ENCODE data around the gene TPK1. TPM values are rescaled to one million over a fixed set of nuclear protein-coding genes. Genes with fewer than 3 reads are reported as not detected.
A peak's percentile ranks its signal among the peaks of the same experiment; 100 is the strongest.

TPK1 gene
- total RNA-seq, 1 donor from 2014 or later, result 7.6 TPM

GRCh38 chr7:144459635-144460034 lies 376.2 kb downstream of the TPK1 start:
- no peak for ATAC-seq
- no peaks in the 10 kb centered on the region for H3K36me3 ChIP-seq
- H3K4me3 ChIP-seq, result no peak overlapping the region
- intact Hi-C loops (cut with DNase I), result no loop called here
- TF ChIP-seq, protein P1, sequence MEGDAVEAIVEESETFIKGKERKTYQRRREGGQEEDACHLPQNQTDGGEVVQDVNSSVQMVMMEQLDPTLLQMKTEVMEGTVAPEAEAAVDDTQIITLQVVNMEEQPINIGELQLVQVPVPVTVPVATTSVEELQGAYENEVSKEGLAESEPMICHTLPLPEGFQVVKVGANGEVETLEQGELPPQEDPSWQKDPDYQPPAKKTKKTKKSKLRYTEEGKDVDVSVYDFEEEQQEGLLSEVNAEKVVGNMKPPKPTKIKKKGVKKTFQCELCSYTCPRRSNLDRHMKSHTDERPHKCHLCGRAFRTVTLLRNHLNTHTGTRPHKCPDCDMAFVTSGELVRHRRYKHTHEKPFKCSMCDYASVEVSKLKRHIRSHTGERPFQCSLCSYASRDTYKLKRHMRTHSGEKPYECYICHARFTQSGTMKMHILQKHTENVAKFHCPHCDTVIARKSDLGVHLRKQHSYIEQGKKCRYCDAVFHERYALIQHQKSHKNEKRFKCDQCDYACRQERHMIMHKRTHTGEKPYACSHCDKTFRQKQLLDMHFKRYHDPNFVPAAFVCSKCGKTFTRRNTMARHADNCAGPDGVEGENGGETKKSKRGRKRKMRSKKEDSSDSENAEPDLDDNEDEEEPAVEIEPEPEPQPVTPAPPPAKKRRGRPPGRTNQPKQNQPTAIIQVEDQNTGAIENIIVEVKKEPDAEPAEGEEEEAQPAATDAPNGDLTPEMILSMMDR (IDR thresholded peaks at IDR 0.05), result no peak
- H3K27me3 ChIP-seq, result no peaks in the 10 kb centered on the region
- no peaks in the 10 kb centered on the region for H3K4me1 ChIP-seq
- no peaks in the 10 kb centered on the region for H3K9me3 ChIP-seq
- no peak overlapping the region for H3K27ac ChIP-seq
- no peak for DNase-seq

DNA sequence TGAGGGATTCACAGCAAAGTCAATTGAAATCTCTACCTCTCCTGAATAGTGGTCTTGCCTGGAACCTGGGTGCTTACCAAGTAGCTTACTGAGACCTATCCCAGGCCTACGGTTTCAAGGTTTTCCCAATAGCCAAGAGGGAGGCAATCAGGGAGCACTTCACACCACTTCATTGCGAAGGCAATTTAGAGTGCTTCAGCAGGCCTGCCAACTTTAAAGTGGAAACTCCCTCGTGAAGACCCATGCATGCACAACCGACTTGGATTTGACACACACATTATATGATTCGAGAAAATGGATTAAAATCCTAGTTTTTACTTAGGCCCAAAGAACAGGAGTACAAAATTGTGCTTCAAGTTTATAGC lies 380.8 kb downstream of the TPK1 start:
- no peaks in the 10 kb centered on the region for H3K9me3 ChIP-seq
- no peak overlapping the region for H3K4me3 ChIP-seq
- no peaks in the 10 kb centered on the region for H3K4me1 ChIP-seq
- DNase-seq, result no peak
- TF ChIP-seq, protein P1 (IDR thresholded peaks at IDR 0.05), result no peak
- H3K27ac ChIP-seq, result no peak overlapping the region
- no peaks in the 10 kb centered on the region for H3K36me3 ChIP-seq
- ATAC-seq, result peak; percentile 46
- intact Hi-C loops (cut with DNase I), result no loop called here
- H3K27me3 ChIP-seq, result no peaks in the 10 kb centered on the region

GRCh38 chr7:144454256-144455039 lies 381.4 kb downstream of the TPK1 start:
- DNase-seq (no peak), ATAC-seq (no peak)
- no peak overlapping the region for H3K4me3 ChIP-seq
- no peaks in the 10 kb centered on the region for H3K9me3 ChIP-seq
- no peak overlapping the region for H3K27ac ChIP-seq
- no peaks in the 10 kb centered on the region for H3K4me1 ChIP-seq
- intact Hi-C loops (cut with DNase I), result no loop called here
- TF ChIP-seq, protein P1 (IDR thresholded peaks at IDR 0.05), result peak; percentile 35
- no peaks in the 10 kb centered on the region for H3K27me3 ChIP-seq
- H3K36me3 ChIP-seq, result no peaks in the 10 kb centered on the region

- TF ChIP-seq, protein P1 (IDR thresholded peaks at IDR 0.05), result no peak
- no peak overlapping the region for H3K27ac ChIP-seq
- H3K4me1 ChIP-seq, result no peaks in the 10 kb centered on the region
- intact Hi-C loops (cut with DNase I), result no loop called here
- DNase-seq, result no peak
- no peaks in the 10 kb centered on the region for H3K9me3 ChIP-seq
- no peaks in the 10 kb centered on the region for H3K27me3 ChIP-seq
- no peaks in the 10 kb centered on the region for H3K36me3 ChIP-seq
- ATAC-seq, result no peak
- no peak overlapping the region for H3K4me3 ChIP-seq
Measured at GRCh38 chr7:144452064-144452463, 383.8 kb downstream of the TPK1 start.

DNA sequence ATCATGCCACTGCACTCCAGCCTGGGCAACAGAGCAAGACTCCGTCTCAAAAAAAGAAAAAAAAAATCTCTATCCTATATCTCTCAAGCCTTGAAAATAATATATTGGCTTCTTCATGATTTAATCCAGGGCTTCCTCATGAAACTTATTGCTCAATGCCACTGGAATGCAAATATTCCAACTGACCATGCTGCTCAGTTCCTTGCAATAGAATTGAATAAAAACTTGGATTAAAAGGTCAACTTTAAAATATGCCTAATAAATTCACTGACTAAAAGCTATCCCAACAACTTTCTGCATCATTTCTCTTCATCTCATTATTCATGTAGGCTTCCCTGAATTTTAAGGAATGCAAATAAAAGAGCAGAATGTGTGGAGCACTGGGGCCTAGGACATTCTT lies 390.3 kb downstream of the TPK1 start:
- Histone ChIP-seq H3K4me3 (no peak overlapping the region), H3K36me3 (no peaks in the 10 kb centered on the region), H3K9me3 (no peaks in the 10 kb centered on the region), H3K4me1 (no peaks in the 10 kb centered on the region), H3K27ac (no peak overlapping the region), H3K27me3 (no peaks in the 10 kb centered on the region)
- intact Hi-C loops (cut with DNase I), result no loop called here
- TF ChIP-seq, protein P1 (IDR thresholded peaks at IDR 0.05), result no peak
- DNase-seq, result no peak
- no peak for ATAC-seq

All from upper lobe of right lung (tissue), 1 donor.